Measurements from ENCODE around the gene KIF26B.

- TF ChIP-seq EZH2phosphoT487 (IDR thresholded peaks at IDR 0.05; ENCODE audit: insufficient read depth, low read depth) (no peak), EZH2 (IDR thresholded peaks at IDR 0.05; ENCODE audit: insufficient read depth, poor library complexity, severe bottlenecking) (no peak)
Measured at GRCh38 chr1:245463392-245464165, 308.8 kb downstream of the KIF26B start.

All from GM23248 (cell line).